GM10847 (cell line): ENCODE results near the gene FAM193A.

Source experiments
- POLR2A ChIP-seq: IDR thresholded peaks from 2 replicates; pipeline ENCODE4 v1.6.1; 2011; ENCODE audit not compliant: insufficient read length; ENCODE audit errors: extremely low read depth

The FAM193A gene

GRCh38 chr4:2560167-2560566 lies 23.7 kb downstream of the FAM193A start:
- no peak for TF ChIP-seq POLR2A

- no peak for TF ChIP-seq POLR2A
Observed at GRCh38 chr4:2565533-2565932, 29.1 kb downstream of the FAM193A start.

- TF ChIP-seq POLR2A = no peak
Observed at GRCh38 chr4:2570036-2570435, 33.6 kb downstream of the FAM193A start.

GRCh38 chr4:2570551-2571222 lies 34.2 kb downstream of the FAM193A start:
- TF ChIP-seq POLR2A = no peak

- TF ChIP-seq POLR2A = no peak
Observed at GRCh38 chr4:2572076-2572475, 35.6 kb downstream of the FAM193A start.

- no peak for TF ChIP-seq POLR2A
Observed at GRCh38 chr4:2572866-2573265, 36.4 kb downstream of the FAM193A start.

- no peak for TF ChIP-seq POLR2A
Observed at GRCh38 chr4:2574009-2574408, 37.6 kb downstream of the FAM193A start.

- no peak for TF ChIP-seq POLR2A
Observed at GRCh38 chr4:2574863-2575262, 38.4 kb downstream of the FAM193A start.

GRCh38 chr4:2576290-2576689 lies 39.8 kb downstream of the FAM193A start:
- no peak for TF ChIP-seq POLR2A

- no peak for TF ChIP-seq POLR2A
Observed at GRCh38 chr4:2578106-2578505, 41.7 kb downstream of the FAM193A start.

- TF ChIP-seq POLR2A = no peak
Observed at GRCh38 chr4:2579910-2580309, 43.5 kb downstream of the FAM193A start.

GRCh38 chr4:2583092-2583491 lies 46.6 kb downstream of the FAM193A start:
- no peak for TF ChIP-seq POLR2A

GRCh38 chr4:2583517-2583916 lies 47.1 kb downstream of the FAM193A start:
- TF ChIP-seq POLR2A = no peak

- TF ChIP-seq POLR2A = no peak
Observed at GRCh38 chr4:2586502-2586901, 50.1 kb downstream of the FAM193A start.

GRCh38 chr4:2587213-2587823 lies 50.9 kb downstream of the FAM193A start:
- TF ChIP-seq POLR2A = no peak

GRCh38 chr4:2588259-2588658 lies 51.8 kb downstream of the FAM193A start:
- TF ChIP-seq POLR2A = no peak

- no peak for TF ChIP-seq POLR2A
Observed at GRCh38 chr4:2591189-2591588, 54.7 kb downstream of the FAM193A start.

GRCh38 chr4:2592572-2592971 lies 56.1 kb downstream of the FAM193A start:
- no peak for TF ChIP-seq POLR2A

- no peak for TF ChIP-seq POLR2A
Observed at GRCh38 chr4:2593003-2593402, 56.6 kb downstream of the FAM193A start.
